Progenitor cell of endocrine pancreas (in vitro differentiated cells): ENCODE results near the gene ATF7. TPM values are rescaled to one million over a fixed set of nuclear protein-coding genes. Genes with fewer than 3 reads are reported as not detected.

Experiments
- DNase-seq: peaks from one replicate; pipeline ENCODE4 v3.0.0; 2021; ENCODE audit warnings: low spot score; ENCODE audit not compliant: unreplicated experiment
- H3K27ac Mint-ChIP-seq: 2 replicates; pipeline ENCODE4 v1.8.0; 2021; ENCODE audit warnings: mild to moderate bottlenecking, moderate library complexity, mixed read lengths
- H3K27me3 Mint-ChIP-seq: 2 replicates; pipeline ENCODE4 v1.8.0; 2021; ENCODE audit warnings: mixed read lengths
- H3K36me3 Mint-ChIP-seq: 2 replicates; pipeline ENCODE4 v1.8.0; 2022; ENCODE audit warnings: mixed read lengths; ENCODE audit not compliant: insufficient read depth
- H3K4me1 Mint-ChIP-seq: 2 replicates; pipeline ENCODE4 v1.8.0; 2021; ENCODE audit warnings: low read depth, mixed read lengths
- H3K4me3 Mint-ChIP-seq: 2 replicates; pipeline ENCODE4 v1.8.0; 2021; ENCODE audit warnings: low read depth, mild to moderate bottlenecking, moderate library complexity, mixed read lengths
- H3K9me3 Mint-ChIP-seq: 2 replicates; pipeline ENCODE4 v1.8.0; 2021; ENCODE audit warnings: low read depth, mixed read lengths
- CTCF ChIP-seq: fragments of 200-600 bp; sonication (generic); IDR thresholded peaks from one replicate; pipeline ENCODE4 v1.5.0; 2021; ENCODE audit warnings: antibody characterized with exemption, mild to moderate bottlenecking; ENCODE audit not compliant: unreplicated experiment
- total RNA-seq: library from RNA; stranded (reverse); gene quantifications from 2 replicates; pipeline ENCODE4 v1.2.1, GENCODE V29; 2021

ATF7 gene
- total RNA-seq, 1 donor from 2014 or later, result 51.7 TPM

- Mint-ChIP-seq H3K4me1 (peaks cover 31% of the 10 kb centered on the region), H3K4me3 (no peak overlapping the region), H3K27ac (no peak overlapping the region), H3K27me3 (no peaks in the 10 kb centered on the region), H3K9me3 (no peaks in the 10 kb centered on the region), H3K36me3 (no peaks in the 10 kb centered on the region)
- DNase-seq, result no peak
- no peak for TF ChIP-seq CTCF
Observed at GRCh38 chr12:53627919-53628318, 1.7 kb upstream of the ATF7 start.

DNA sequence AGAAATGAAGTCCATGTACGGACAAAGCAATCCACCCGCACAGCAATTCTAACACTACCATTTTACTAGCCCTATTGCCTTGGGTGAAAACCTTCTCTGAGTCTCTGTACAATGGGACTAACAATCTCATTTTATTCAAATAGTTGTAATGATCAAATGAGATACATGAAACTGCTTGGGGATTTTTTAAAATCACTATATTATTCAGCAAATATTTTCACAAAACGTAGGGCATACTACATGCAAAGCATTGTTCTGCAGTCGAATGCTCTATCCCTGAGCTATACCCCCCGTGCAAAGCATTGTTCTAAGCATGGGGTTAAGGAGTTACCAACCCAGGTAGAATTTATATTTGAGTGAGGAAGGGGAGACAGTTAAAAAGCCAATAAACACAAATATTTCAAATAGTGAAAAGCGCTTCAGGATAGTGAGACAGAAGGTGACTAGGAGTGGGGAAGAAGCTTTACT is 554 bp upstream of the ATF7 start:
- Mint-ChIP-seq H3K36me3 (peaks cover under 1% of the 10 kb centered on the region), H3K27me3 (no peaks in the 10 kb centered on the region), H3K4me3 (peak overlapping the region; percentile 89), H3K27ac (peak overlapping the region; percentile 99), H3K9me3 (no peaks in the 10 kb centered on the region), H3K4me1 (peaks cover 31% of the 10 kb centered on the region)
- no peak for TF ChIP-seq CTCF
- DNase-seq, result no peak

DNA sequence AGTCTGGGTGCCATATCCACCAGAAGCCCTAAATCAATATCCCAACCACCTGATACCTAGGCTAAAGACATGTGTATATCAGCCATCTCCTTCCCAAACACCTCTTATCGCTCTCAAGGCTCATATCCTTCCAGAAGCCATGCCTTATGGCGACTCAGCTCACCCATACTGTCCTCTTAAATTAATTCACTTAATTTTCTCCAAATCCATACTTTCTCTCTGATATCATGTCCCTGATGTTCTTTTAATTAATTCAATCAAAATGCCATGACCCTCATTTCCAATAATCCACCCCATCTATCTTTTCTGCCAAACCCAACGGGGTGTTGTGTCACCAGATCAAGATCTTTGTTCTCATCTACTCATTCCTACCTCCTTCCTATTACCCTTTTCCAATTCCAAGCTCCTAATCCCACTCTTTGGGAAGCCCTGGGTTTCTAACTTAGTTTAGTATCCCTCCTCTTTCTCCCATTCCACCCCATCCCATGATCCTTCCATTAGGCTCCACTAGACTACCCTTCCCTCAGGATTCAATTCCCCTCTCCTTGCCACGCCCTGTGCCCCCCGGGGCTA is 723 bp downstream of the ATF7 start:
- Mint-ChIP-seq H3K4me1 (peaks cover 31% of the 10 kb centered on the region), H3K9me3 (no peaks in the 10 kb centered on the region), H3K4me3 (peak overlapping the region; percentile 89), H3K36me3 (peaks cover 2% of the 10 kb centered on the region), H3K27me3 (no peaks in the 10 kb centered on the region), H3K27ac (peak overlapping the region; percentile 99)
- no peak for DNase-seq
- no peak for TF ChIP-seq CTCF

DNA sequence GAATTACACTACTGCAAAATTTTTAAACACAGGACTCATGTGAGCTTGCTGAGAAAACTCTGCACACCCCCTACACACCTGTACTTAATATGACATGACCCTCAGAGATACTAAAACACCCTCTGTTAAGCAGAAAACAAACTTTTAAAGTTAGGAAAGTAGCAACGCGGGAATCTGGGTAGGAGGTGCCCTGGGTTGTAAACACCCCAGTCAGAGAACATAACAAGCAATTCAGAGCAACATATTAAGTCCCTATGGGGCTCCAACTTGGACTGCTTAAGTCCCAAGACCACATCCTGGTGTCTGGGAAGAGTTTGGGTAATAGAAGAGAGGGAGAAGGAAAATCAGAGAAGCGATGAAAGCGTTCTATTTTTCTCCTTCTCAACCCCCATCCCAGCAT is 1.2 kb downstream of the ATF7 start:
- peak overlapping the region; percentile 99 for H3K27ac Mint-ChIP-seq
- H3K4me1 Mint-ChIP-seq, result peaks cover 31% of the 10 kb centered on the region
- H3K4me3 Mint-ChIP-seq, result peak overlapping the region; percentile 89
- H3K36me3 Mint-ChIP-seq, result peaks cover 2% of the 10 kb centered on the region
- H3K9me3 Mint-ChIP-seq, result no peaks in the 10 kb centered on the region
- no peak for DNase-seq
- no peak for TF ChIP-seq CTCF
- no peaks in the 10 kb centered on the region for H3K27me3 Mint-ChIP-seq

DNA sequence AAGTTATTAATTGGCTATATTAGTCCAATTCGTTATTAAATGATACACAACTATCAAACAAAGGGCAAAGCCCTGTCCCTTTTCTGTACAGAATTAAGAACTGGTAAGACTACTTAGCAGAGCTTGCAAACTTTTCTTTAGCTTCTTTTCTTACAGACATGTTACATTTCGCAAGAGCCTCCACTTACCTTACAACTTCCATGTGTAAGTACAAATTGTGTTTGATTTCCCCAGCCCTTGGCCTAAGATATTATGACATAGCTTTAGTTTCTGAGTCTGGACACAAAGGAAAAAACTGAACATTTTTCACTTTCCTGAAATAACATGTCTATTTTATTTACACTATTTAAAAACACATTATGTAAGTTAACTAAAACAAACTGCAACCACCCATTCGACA is 1.7 kb downstream of the ATF7 start:
- peak overlapping the region; percentile 99 for H3K27ac Mint-ChIP-seq

More for the DNA sequence above, 1.7 kb downstream of the ATF7 start:
- Mint-ChIP-seq H3K4me1 (peaks cover 31% of the 10 kb centered on the region), H3K27me3 (no peaks in the 10 kb centered on the region), H3K9me3 (no peaks in the 10 kb centered on the region), H3K4me3 (peak overlapping the region; percentile 89), H3K36me3 (peaks cover 2% of the 10 kb centered on the region)
- TF ChIP-seq CTCF, result no peak
- DNase-seq, result no peak
